ENCODE results near the gene ASB8.

GRCh38 chr12:48203192-48203591, 45.9 kb upstream of the ASB8 start, which contains the start of gene OR10AD1:
- TF ChIP-seq EZH2 (IDR thresholded peaks at IDR 0.05; ENCODE audit: low read length, missing control alignments) (no peak), CTCF (conservative IDR thresholded peaks at IDR 0.05 in 1 of 2, IDR thresholded peaks at IDR 0.05 in 1 of 2; ENCODE audit: low read depth in 1 of 2, low read length in 2 of 2) (no peak)

Measured in fibroblast of lung (primary cell).